Left lung (tissue), 10 donors: ENCODE data around the gene FLCN. TPM values are rescaled to one million over a fixed set of nuclear protein-coding genes. Genes with fewer than 3 reads are reported as not detected.

Experiments used
- ATAC-seq: fragments of 200-7000 bp; cut with Tn5 transposase; one replicate; pipeline ENCODE4 v1.9.1; 2020; ENCODE audit warnings: moderate library complexity
- DNase-seq, 4 donors: peaks; one replicate each; pipeline ENCODE4 v3.0.0-alpha.2; 2013 to 2020
- H3K27ac ChIP-seq, 2 donors: fragments of 200-600 bp; sonication (generic) in 1 of 2; one replicate each; pipeline versions ENCODE4 v1.5.0 to v1.8.0; 2020 to 2021
- H3K27me3 ChIP-seq, 2 donors: fragments of 200-600 bp; sonication (generic) in 1 of 2; one replicate each; pipeline versions ENCODE4 v1.5.0 to v1.8.0; 2020 to 2021
- H3K36me3 ChIP-seq, 2 donors: fragments of 200-600 bp; sonication (generic) in 1 of 2; one replicate each; pipeline versions ENCODE4 v1.5.0 to v1.8.0; 2020 to 2021
- H3K4me1 ChIP-seq, 2 donors: fragments of 200-600 bp; one replicate each; pipeline ENCODE4 v1.8.0; 2021
- H3K4me3 ChIP-seq, 2 donors: fragments of 200-600 bp; sonication (generic) in 1 of 2; one replicate each; pipeline versions ENCODE4 v1.5.0 to v1.8.0; 2020 to 2021; ENCODE audit warnings: mild to moderate bottlenecking in 1 of 2
- H3K9me3 ChIP-seq, 2 donors: fragments of 200-600 bp; sonication (generic) in 1 of 2; one replicate each; pipeline versions ENCODE4 v1.5.0 to v1.8.0; 2020 to 2021
- intact Hi-C, 2 donors: fragments of 100-400 bp; cut with DNase I; formaldehyde crosslinking; loops; one replicate each; pipeline versions ENCODE4 v1.11.2 to v1.14.2; 2022
- polyA plus RNA-seq, 6 donors: library from polyadenylated mRNA; unstranded; fragments of 120-200 nt; gene quantifications; one replicate each; pipeline ENCODE4 v1.2.1, GENCODE V29; 2013; ENCODE audit not compliant: insufficient read length in 6 of 6
- total RNA-seq, 2 donors: library from RNA; stranded (reverse); fragmentation: NEBNext Ultra II Directional; extraction: Animal tissue kit (Norgen Biotek cat#: 25700); gene quantifications; one replicate each; pipeline ENCODE4 v1.2.1, GENCODE V29; 2021
- TF ChIP-seq, protein P1 (sequence below), 2 donors: fragments of 200-600 bp; sonication (generic) in 1 of 2; IDR thresholded peaks; one replicate each; pipeline versions ENCODE4 v1.5.0 to v1.8.0; 2021; ENCODE audit warnings: antibody characterized with exemption in 2 of 2
- donor health status: DM: no; HTN: yes; CAD: no.
- donor health status: DM: no; HTN: no; CAD: no.

Gene FLCN
- total and polyA plus RNA-seq, 8 donors = 39.6 to 80.1 (median 50.8) TPM

DNA sequence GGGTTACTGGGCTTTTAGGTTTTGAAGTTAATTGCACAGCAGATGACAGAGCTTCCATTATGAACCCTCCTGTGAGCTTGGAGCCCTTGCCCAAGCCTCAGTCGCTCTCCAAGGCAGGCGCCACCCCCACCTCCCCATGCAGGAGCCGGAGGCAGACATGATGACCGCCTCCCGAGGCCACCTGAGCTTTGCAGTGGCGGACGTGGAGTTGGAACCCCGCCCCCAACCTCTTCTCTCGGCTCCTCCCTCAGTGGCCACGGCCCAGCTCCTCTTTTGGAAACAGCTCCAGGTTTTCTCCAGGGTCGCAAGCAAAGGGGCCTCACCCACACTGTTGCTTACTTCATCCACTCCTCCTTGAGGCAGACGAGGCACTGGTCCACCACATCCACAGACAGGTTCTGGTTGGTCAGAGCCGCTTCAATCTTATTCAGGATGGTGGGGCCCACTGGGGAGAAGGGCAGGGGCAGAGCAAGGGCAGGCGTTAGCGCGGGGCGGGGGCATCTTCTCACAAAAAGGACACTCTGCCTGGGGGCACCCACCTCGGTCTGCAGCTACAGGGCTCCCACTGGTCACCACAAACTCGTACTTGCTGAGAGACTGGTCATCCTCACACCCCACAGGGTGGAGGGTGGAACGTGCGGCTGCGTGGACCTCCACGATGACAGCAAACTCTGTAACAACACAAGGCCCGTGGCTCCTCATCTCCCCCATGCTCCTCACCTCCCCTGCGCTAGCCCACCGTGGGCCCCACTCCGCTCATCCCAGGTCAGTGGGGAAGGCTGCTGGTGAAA is 22.1 kb downstream of the FLCN start:
- Histone ChIP-seq H3K4me1 (no peaks in the 10 kb centered on the region), H3K27ac (no peak overlapping the region), H3K9me3 (no peaks in the 10 kb centered on the region), H3K36me3 (peaks cover 0 to 98% of the 10 kb centered on the region in 2 donors), H3K27me3 (no peaks in the 10 kb centered on the region), H3K4me3 (no peak overlapping the region)
- ATAC-seq (no peak), DNase-seq (no peak)
- intact Hi-C loops = loop anchor here in 1 of 2 donors (10.0 kb wide), 1 partner anchor 210 kb away; no protein-coding TSS in a partner anchor
- TF ChIP-seq, protein P1, sequence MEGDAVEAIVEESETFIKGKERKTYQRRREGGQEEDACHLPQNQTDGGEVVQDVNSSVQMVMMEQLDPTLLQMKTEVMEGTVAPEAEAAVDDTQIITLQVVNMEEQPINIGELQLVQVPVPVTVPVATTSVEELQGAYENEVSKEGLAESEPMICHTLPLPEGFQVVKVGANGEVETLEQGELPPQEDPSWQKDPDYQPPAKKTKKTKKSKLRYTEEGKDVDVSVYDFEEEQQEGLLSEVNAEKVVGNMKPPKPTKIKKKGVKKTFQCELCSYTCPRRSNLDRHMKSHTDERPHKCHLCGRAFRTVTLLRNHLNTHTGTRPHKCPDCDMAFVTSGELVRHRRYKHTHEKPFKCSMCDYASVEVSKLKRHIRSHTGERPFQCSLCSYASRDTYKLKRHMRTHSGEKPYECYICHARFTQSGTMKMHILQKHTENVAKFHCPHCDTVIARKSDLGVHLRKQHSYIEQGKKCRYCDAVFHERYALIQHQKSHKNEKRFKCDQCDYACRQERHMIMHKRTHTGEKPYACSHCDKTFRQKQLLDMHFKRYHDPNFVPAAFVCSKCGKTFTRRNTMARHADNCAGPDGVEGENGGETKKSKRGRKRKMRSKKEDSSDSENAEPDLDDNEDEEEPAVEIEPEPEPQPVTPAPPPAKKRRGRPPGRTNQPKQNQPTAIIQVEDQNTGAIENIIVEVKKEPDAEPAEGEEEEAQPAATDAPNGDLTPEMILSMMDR (IDR thresholded peaks at IDR 0.05) = no peak

DNA sequence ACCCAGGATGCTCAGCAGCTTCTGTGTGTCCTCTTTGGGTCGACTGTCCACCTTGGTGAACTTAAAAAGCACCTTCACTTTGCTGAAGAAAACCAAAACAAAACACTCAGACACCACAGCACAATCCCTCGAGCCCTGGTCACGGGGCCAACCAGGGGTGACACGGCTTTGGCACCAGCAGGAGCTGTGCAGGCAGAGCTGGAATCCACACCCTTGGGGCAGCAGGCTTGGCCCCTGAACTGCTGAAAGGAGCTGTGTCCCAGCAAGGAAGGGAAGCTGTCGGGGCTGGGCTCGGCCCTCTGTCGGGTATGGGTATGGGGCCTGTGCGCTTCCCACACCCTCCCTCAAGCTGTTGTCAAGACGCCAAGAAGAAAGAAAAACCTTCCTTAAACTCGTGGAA is 23.2 kb downstream of the FLCN start:
- H3K4me1 ChIP-seq = no peaks in the 10 kb centered on the region
- ATAC-seq = no peak
- no peak overlapping the region for H3K4me3 ChIP-seq
- H3K27me3 ChIP-seq = no peaks in the 10 kb centered on the region
- H3K9me3 ChIP-seq = no peaks in the 10 kb centered on the region
- H3K27ac ChIP-seq = no peak overlapping the region
- TF ChIP-seq, protein P1 (IDR thresholded peaks at IDR 0.05) = no peak
- intact Hi-C loops = loop anchor here in 1 of 2 donors (10.0 kb wide), 1 partner anchor 209 kb away; no protein-coding TSS in a partner anchor
- peaks cover 0 to 87% of the 10 kb centered on the region in 2 donors for H3K36me3 ChIP-seq
- DNase-seq = no peak

DNA sequence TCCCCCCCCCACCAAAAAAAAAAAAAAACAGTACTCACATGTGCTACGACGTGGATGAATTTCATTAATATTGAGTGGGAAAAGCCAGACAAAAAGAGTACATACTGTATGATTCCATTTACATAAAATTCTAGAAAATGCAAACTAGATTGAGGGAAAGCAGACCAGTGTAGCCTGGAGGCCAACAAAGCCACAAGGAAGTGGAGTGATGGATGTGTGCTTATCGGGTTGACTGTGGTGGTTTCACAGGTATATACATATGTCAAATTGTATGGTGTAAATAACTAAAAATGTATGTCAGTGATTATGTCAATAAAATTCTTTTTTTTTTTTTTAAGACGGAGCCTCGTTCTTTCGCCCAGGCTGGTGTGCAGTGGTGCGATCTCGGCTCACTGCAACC is 29.0 kb downstream of the FLCN start:
- intact Hi-C loops = no loop called here
- Histone ChIP-seq H3K4me1 (peaks cover 14 to 35% of the 10 kb centered on the region in 2 donors), H3K9me3 (no peaks in the 10 kb centered on the region), H3K27me3 (no peaks in the 10 kb centered on the region), H3K36me3 (peaks cover 0 to 29% of the 10 kb centered on the region in 2 donors), H3K27ac (no peak overlapping the region), H3K4me3 (no peak overlapping the region)
- TF ChIP-seq, protein P1 (IDR thresholded peaks at IDR 0.05) = no peak
- ATAC-seq (no peak), DNase-seq (no peak)

DNA sequence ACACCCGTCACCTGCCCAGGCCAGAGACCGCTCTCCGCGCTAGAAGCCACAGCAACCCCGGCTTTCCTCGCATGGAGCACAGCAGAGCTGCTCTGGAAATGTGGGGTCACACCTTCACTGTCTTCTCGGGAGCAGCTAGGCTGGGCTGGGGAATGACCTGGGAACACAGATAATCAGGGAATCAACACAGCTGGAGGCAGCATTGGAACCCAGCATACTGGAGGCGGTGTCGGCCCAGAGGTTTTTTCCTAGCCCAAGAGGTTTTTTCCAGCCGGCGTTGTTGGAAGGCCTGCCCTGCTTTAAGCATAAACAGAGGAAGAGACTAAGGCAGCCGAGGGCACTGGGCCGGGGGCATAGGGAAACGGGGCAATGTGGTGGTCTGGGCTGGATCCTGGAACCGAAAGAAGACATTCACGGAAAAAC is 30.0 kb downstream of the FLCN start:
- Histone ChIP-seq H3K9me3 (no peaks in the 10 kb centered on the region), H3K4me3 (no peak overlapping the region), H3K27ac (peak overlapping the region; percentile 70 to 78), H3K4me1 (peaks cover 14 to 35% of the 10 kb centered on the region in 2 donors), H3K27me3 (no peaks in the 10 kb centered on the region), H3K36me3 (peaks cover 0 to 27% of the 10 kb centered on the region in 2 donors)
- intact Hi-C loops = no loop called here
- DNase-seq (peak in 1 of 4 donors; percentile 52), ATAC-seq (no peak)
- TF ChIP-seq, protein P1 (IDR thresholded peaks at IDR 0.05) = no peak

DNA sequence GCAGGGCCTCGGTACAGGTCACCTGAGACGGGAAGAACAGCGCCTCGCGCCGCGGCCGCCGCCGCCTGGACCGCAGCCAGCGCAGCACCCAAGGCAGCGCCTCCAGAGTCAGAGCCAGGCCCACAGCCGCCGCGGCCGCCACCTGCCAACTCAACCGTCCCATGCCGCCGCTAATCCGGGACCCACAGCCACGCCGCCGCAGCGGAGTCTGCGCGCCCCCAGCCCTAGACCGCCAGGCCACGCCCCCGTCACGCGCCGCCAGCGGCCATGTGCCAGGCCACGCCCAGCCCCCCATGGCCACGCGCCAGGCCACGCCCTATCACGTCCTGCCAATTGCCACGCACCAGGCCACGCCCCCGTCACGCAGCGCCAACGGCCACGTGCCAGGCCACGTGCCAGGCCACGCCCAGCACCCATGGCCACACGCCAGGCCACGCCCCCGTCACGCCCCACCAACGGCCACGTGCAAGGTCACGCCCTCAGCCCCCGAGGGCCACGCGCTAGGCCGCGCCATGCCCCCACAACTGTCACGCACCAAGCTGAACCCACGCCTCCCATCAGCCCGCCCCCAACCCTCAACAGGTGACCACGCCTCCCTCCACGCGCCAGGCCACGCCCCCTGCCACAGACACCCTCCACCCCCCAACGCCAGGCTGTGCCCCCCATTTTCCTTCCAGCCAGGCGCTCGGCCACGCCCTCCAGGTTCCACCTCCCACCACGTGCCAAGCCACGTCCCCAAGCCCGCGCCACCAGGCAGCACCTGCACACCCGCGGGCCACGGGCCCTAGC is 30.6 kb downstream of the FLCN start, which contains the start of gene PLD6:
TSS of gene PLD6 (minus strand) at position 210 of the 789 bp plus-strand sequence. CDS start at position 163, 47 bp downstream.
- peak; percentile 65 for ATAC-seq

More for the DNA sequence above, 30.6 kb downstream of the FLCN start, which contains the start of gene PLD6:
- H3K27ac ChIP-seq = peak within 1 kb of the TSS; percentile 70 to 78
- H3K4me1 ChIP-seq = peaks cover 14 to 35% of the 10 kb centered on the region in 2 donors
- H3K36me3 ChIP-seq = peaks cover 0 to 23% of the 10 kb centered on the region in 2 donors
- TF ChIP-seq, protein P1 (IDR thresholded peaks at IDR 0.05) = no peak
- peak within 1 kb of the TSS; percentile 34 to 58 for H3K4me3 ChIP-seq
- no peaks in the 10 kb centered on the region for H3K9me3 ChIP-seq
- intact Hi-C loops = no loop called here
- no peaks in the 10 kb centered on the region for H3K27me3 ChIP-seq
- peak in 3 of 4 donors; percentile 53 to 94 (median 79) for DNase-seq
